GM21737 (cell line): ENCODE data around the gene NSUN4.
"Not testable (repeated sequence)": the region's sequence is repeated elsewhere in the genome, so short reads cannot be mapped to it uniquely, and the experiment has no call there.

Source experiments
- ATAC-seq: cut with Tn5 transposase; IDR thresholded peaks from one replicate; pipeline ENCODE4 v1.9.1; 2021; ENCODE audit warnings: mild to moderate bottlenecking, moderate library complexity; ENCODE audit not compliant: unreplicated experiment

NSUN4 gene

DNA sequence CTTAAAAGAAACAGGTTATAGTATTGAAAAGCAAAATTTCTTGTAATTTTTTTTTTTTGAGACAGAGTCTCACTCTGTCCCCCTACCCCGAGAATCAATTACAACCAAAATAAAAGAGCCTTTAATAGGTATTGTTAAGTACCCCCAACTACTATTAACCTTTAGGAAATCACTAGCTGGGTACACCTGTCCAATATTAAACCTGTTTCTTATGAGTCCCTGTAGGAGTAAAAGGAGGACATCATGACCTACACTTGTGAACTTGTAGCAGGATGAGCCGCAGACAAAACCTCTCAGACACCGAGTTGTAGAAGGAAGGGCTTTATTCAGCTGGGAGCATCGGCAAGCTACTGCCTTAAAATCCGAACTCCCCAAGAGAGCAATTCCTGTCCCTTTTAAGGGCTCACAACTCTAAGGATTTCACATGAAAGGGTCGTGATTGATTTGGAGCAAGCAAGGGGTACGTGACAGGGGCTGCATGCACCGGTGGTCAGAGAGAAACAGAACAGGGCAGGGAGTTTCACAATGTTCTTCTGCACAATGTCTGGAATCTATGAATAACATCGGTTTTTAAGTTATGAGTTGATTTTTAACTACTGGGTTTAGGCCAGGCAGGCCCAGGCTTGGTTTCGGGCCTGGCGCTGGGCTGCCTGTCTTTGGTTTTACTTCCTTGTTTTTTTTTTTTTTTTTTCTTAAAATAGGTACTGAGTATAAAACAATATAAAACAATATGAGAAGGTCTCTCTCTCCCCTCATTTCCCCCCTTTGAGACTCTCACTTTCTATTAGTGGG is 15.1 kb upstream of the NSUN4 start:
- not testable (repeated sequence) for ATAC-seq

DNA sequence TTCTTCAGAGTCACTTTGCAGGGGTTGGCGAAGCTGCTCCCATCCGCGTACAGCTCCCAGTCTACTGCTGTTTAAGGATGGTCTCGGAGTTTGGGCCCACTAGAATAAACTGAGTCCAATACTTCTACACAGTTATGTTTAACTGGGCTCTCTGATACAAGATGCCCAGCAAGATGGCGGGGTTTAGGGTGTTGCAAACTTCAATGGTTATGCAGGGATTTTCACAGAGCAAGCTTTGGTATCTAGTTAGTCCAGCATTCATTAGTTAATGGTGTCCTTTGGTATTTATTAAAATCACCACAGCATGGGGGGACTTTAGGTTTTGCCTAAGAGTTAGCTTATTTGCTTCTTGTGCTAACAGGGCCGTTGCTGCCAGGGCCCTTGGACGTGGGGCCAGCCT is 12.4 kb upstream of the NSUN4 start:
- not testable (repeated sequence) for ATAC-seq

DNA sequence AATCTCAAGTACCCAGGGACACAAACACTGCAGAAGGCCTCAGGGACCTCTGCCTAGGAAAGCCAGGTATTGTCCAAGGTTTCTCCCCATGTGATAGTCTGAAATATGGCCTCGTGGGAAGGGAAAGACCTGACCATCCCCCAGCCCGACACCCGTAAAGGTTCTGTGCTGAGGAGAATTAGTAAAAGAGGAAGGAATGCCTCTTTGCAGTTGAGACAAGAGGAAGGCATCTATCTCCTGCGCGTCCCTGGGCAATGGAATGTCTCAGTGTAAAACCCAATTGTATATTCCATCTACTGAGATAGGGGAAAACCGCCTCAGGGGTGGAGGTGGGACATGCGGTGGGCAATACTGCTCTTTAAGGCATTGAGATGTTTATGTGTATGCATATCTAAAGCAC is 10.8 kb upstream of the NSUN4 start:
- ATAC-seq: not testable (repeated sequence)

DNA sequence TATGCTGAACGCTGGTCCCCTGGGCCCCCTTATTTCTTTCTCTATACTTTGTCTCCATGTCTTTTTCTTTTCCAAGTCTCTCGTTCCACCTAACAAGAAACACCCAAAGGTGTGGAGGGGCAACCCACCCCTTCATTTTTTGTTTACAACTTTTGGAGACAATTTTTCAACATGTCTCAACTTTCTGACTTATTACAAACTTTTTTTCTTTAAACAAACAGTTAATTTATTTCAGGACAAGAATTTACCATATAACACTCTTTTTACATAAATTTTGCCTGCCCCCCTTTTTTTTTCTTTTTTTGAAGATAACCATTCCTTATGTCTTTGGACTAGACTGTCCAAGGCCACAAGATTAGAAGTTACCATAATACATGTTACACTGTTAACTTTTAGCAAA is 10.2 kb upstream of the NSUN4 start:
- ATAC-seq: not testable (repeated sequence)

DNA sequence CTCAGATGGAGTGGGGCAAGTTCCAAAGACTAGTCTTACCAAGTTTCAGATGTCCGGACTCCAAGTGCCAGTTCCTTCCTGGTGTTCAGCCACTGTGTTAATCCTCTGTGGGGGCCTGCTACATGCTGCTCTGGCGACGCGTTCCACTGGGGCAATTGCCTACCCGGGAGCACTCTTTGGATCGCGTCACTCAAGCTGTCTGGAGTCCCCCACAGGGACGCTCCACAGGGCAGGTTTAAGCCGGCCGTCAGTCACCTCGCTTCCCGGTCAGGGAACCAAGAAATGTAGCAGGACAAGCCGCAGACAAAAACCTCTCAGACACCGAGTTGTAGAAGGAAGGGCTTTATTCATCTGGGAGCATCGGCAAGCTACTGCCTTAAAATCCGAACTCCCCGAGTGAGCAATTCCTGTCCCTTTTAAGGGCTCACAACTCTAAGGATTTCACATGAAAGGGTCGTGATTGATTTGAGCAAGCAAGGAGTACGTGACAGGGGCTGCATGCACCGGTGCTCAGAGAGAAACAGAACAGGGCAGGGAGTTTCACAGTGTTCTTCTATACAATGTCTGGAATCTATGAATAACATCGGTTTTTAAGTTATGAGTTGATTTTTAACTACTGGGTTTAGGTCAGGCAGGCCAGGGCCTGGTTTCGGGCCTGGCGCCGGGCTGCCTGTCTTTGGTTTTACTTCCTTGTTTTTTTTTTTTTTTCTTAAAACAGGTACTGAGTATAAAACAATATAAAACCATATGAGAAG is 8.6 kb upstream of the NSUN4 start:
- not testable (repeated sequence) for ATAC-seq

DNA sequence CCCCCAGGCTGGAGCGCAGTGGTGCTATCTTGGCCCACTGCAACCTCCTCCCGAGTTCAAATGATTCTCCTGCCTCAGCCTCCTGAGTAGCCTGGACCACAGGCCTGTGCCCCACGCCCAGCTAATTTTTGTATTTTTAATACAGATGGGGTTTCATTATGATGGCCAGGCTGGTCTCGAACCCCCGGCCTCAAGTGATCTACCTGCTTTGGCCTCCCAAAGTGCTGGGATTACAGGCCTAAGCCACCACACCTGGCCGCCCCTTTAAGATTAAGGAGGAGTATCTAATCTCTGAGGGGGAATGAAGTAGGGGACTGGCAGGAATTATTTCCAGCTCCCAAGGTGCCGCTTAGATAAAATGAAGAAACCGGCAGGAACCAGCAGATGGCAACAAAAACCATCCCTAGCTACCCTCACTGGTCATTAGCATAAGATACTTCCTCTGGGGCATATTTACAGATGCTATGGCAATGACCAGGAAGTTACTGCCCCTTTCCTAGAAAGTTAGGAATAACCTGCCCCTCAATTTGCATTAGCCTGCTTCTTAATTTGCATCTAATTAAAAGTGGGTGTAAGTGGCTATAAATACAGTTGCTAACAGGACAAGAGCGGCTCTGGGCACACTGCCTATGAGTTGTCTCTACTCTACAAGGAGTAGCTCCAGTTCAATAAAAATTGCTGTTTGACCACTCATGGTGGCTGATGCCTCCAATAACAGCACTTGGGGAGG is 7.1 kb upstream of the NSUN4 start:
- ATAC-seq: peak; percentile 41

DNA sequence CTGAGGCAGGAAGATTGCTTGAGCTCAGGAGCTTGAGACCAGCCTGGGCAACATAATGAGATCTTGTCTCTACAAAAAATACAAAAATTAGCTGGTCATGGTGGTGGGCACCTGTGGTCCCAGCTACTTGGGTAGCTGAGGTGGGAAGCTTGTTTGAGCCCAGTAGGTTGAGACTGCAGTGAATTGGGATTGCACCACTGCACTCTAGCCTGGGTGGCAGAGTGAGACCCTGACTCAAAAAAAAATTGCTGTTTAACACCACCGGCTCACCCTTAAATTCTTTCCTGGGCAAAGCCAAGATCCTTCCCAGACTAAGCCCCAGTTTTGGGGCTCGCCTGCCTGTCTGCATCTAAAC is 6.6 kb upstream of the NSUN4 start:
- no peak for ATAC-seq

DNA sequence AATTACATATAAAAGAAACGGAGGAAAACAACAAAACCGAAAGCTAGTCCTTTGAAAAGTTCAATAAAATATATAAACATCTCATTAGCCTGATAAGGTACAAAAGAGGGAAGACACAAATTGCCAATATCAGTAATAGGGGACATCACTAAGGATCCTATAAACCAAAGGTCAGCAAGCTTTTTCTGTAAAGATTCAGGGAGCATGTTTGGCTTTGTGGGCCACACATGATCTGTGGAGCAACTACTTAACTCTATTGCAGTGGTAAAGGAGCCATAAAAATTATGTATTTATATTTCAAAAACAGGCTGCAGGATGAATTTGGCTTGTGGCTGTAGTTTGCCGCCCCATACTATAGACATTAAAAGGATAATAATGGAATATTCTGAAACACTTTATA is 5.5 kb upstream of the NSUN4 start:
- no peak for ATAC-seq

DNA sequence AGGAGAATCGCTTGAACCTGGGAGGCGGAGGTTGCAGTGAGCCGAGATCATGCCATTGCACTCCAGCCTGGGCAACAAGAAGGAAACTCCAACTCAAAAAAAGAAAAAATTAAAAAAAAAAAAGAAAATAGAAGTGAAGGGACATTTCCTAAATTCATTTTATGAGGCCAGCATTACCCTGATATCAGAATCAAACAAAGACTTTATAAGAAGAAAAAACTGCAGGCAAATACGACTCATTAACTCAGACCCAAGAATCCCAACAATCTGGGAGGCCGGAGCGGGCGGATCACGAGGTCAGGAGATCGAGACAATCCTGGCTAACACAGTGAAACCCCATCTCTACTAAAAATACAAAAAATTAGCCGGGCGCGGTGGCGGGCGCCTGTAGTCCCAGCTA is 3.2 kb upstream of the NSUN4 start:
- ATAC-seq: not testable (repeated sequence)

DNA sequence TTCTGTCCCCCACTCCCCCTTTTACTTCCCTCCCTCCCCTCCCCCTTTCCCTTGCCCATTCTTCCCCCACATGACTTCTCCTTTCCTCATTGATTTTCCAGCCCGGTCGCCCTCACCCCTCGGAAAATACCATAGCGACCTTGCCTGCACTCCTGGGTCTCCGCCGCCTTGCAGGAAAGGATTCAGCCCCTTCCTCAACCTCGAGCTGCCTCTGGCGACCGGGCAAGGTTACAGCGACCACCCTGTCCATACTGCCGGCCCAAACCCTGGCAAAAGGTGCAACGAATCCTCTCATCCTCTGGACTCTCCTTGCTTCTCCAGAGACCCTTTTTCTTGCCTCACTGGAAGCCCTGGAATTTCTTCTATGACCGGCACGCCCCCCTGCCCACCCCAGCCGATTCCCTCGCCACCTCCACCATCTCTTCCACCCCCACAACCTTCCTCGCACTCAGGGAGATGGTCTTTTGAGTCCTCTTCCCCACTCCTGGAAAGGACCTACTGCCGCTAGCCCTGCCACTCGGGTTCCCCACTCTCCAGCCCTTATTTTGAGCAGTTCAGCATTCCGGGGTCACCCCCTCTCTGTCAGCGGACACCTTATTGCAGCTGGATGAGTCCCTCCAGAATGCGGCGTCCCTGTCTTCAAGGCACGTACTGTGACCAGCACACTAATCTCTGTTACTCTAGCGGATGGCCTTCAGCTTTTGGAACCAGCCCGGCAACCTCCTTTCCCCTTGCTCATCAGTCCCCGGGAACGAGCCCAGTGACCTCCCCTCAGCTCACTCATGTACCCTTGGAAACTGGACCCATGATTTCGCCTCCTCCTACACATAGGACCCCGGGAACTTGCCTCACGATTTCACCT is 846 bp downstream of the NSUN4 start:
- no peak for ATAC-seq

DNA sequence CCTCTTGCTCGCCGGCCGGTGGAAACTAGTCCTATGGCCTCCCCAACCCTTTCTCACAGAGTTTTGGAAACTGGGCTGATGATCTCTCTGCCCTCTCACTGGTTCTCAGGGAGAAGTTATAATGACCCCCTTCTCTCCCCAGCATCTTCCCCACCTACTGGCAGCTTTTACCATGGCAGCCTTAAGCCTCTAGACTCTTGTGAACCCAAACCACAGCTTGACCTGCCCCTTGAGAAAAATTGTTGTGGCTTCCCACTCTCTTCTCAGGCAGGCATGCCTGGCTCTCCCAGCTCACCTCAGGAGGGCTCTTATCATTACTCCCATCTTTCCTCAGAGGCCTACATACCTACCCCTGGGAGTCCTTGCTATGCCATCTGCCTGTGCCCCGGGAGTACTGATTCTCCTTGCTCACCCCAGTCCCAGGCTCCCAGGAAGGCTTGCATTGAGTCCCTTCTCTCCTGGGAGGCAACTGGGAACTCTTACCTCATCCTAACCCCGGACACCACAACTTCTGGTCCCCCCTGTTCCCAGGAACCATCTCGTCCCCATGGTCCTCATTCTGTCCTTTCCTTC is 1.6 kb downstream of the NSUN4 start:
- no peak for ATAC-seq

DNA sequence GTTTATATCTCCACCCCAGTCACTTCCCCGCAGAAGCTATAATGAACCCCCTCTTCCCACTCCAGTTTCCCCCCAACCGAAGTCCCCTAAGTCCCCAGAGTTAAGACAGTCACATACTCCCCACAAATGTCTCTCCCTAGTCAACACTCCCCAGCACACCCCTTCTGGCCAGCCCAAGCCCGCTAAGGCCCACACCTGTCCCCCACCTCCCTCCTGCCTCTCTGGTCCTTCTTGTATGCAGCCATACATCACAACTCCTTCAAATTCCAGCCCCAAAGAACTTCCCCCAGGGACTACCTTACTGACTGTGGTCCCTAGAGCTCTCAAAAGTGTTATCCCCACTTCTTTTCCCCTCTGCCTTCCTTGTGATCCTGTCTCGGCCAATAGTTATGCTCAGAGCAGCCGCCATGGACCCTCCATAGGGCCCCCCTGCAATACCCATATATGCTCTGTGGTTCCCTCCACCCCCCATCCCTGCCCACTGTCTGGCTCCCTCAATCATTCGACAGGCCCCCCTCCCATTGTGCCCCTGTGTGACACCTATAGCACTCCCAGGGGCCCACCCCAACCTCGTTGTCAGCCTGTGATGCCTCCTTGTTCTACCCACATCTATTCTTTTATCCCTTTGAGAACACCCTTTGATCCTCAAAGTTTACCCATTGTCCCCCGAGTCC is 2.2 kb downstream of the NSUN4 start:
- no peak for ATAC-seq

DNA sequence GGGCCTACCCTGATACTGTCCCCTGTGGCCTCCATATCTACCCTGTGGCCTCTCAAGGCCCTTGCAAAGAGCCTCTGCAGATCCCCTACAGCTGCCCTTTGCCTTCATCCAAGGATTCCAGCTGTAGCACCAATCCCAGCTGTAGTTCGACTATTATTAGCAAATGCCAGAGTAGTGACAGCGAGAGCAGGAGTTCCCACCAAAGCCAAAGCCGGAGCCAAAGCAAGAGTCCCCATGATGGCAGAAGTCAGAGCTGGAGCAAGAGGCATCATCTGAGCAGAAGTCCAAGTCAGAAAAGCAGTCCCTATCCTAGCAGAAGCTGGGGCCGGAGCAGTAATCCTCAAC is 2.7 kb downstream of the NSUN4 start:
- no peak for ATAC-seq

DNA sequence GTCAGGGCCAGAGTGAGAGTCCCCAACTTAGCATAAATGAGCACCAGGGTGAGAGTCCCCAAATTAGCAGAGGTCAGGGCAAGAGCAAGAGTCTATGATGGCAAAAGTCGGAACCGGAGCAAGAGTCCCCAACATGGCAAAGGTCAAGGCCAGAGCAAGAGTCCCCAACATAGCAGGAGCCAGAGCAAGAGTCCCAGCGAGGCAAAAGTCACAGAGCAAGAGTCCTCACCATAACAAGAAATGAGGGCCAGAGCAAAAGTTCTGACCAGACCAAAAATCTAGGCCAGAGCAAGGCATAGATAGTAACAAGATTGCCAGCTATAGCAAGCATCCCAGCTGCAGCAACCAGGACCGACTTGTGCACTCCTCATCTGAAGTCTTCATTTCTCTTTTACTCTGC is 3.1 kb downstream of the NSUN4 start:
- ATAC-seq: no peak

DNA sequence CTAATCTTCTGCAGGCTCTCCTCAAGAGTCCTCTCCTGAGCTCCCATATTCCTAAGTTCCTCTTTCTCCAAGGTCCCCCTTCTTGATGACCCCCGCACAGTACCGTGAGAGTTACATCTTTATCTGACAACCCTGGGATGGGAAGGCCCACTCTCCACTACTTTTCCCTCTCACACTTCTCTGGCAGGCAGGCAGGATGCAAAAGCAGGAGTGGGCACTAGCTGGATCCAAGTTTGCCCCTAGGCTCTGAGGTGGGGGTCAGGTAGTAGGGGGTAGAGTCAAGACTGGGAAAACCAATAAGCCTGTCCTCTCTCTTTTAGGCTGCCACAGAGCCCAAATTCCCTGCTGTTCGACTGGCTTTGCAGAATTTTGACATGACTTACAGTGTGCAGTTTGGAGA is 3.9 kb downstream of the NSUN4 start:
- no peak for ATAC-seq

DNA sequence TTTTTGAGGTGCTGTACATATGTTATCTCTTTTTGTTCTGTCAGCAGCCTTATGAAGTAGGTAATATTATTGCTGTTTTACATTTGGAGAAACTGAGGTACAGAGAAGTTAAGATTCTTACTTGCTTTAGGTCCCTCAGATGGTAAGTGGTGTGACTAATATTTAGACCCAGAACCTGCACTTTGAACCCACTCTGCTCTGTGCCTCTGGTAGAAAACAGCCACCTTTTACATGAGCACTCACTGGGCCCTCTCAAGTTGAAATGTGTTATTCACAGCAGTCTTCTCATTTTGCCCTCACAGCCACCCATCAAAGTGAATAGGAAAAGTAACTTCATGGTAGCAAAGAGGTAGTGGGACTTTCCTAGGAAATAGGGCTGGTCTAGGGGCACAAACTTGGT is 4.7 kb downstream of the NSUN4 start:
- ATAC-seq: no peak

DNA sequence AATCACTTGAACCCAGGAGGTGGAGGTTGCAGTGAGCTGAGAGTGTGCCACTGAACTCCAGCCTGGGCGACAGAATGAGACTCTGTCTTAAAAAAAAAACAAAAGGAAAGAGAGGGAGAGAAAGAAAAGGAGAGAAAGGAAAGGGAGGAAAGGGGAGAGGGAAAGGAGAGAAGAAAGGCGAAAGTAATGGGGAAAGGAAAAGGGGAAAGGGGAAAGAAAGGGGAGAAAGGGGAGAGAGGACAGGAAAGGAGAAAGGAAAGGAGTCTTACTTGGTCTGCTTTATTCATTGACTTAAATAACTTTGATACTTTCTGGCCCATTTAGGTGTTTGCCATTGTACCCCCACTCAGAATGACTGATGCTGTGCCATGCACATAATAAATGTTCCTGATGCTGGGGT is 11.8 kb downstream of the NSUN4 start:
- ATAC-seq: no peak

DNA sequence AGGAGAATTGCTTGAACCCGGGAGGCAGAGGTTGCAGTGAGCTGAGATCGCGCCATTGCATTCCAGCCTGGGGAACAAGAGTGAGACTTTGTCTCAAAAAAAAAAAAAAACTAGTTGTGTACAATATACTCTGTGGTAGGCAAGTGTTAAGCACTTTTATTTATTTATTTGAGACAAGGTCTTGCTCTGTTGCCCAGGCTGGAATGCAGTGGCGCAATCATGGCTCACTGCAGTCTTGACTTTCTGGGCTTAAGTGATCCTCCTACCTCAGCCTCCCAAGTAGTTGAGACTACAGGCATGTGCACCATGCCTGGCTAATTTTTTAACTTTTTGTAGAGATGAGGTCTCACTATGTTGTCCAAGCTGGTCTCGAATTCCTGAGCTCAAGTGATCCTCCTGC is 15.3 kb downstream of the NSUN4 start:
- ATAC-seq: not testable (repeated sequence)

DNA sequence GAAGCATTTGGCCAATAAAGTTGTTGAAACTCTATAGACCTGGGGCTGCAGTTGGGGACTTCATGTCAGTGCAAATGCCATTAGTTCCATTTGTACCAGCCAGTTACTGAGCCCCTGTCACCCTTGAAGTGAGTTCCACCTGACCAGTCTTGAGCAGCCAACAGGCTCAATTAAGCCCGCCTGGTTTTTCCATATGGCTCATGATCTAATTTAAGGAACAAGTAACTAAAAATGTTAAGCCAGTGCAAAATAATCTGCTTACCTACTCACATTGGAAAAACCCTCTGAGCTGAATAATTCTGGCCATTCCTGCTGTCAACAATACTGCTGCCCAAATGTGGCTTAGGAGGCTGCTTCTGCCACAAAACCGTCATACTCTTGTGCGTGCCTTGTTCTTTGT is 21.6 kb downstream of the NSUN4 start:
- ATAC-seq: no peak

DNA sequence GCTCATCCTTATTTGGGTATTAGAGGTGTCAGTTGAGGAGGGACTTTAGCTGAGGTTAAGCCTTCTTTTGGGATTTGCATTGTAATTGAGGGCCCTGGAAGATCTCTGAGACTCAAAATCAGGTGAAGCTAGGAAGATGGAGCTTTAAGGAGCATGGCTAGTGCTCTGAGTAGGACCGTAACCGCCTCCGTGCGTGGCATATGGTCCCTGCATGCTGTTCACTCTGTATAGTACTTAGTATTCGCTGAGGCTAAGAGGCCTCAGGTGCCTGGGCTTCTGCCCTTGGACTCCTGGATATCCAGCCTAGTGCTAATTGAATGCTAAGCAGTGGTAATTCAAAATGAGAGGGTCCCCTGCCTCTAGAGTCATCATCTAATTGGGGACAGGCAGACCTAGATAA is 22.5 kb downstream of the NSUN4 start:
- no peak for ATAC-seq
